ENCODE data around the gene DHX58.

The DHX58 gene

GRCh38 chr17:42129109-42129837, 16.8 kb upstream of the DHX58 start:
- DNase-seq (ENCODE audit: low spot score) = no peak

GRCh38 chr17:42127414-42127813, 14.9 kb upstream of the DHX58 start:
- DNase-seq (ENCODE audit: low spot score) = no peak

GRCh38 chr17:42126836-42127235, 14.3 kb upstream of the DHX58 start:
- DNase-seq (ENCODE audit: low spot score) = no peak

- DNase-seq (ENCODE audit: low spot score) = no peak
Measured at GRCh38 chr17:42125565-42125964, 13.1 kb upstream of the DHX58 start.

- no peak for DNase-seq (ENCODE audit: low spot score)
Measured at GRCh38 chr17:42124256-42124655, 11.7 kb upstream of the DHX58 start.

- DNase-seq (ENCODE audit: low spot score) = no peak
Measured at GRCh38 chr17:42122371-42123303, 10.1 kb upstream of the DHX58 start, which contains the start of gene HSPB9. TSS of gene HSPB9 (plus strand) at chr17:42122804. CDS start at chr17:42122851, 47 bp downstream.

- peak; percentile 90 for DNase-seq (ENCODE audit: low spot score)
Measured at GRCh38 chr17:42120770-42121769, 8.6 kb upstream of the DHX58 start, which contains the start of gene KAT2A. TSS of gene KAT2A (minus strand) at chr17:42121367. CDS start at chr17:42121304, 63 bp downstream.

- no peak for DNase-seq (ENCODE audit: low spot score)
Measured at GRCh38 chr17:42120161-42120769, 7.8 kb upstream of the DHX58 start.

- DNase-seq (ENCODE audit: low spot score) = no peak
Measured at GRCh38 chr17:42119301-42119700, 6.8 kb upstream of the DHX58 start.

GRCh38 chr17:42118545-42118944, 6.0 kb upstream of the DHX58 start:
- peak; percentile 59 for DNase-seq (ENCODE audit: low spot score)

GRCh38 chr17:42118126-42118510, 5.6 kb upstream of the DHX58 start:
- no peak for DNase-seq (ENCODE audit: low spot score)

GRCh38 chr17:42117397-42118125, 5.0 kb upstream of the DHX58 start:
- no peak for DNase-seq (ENCODE audit: low spot score)

- DNase-seq (ENCODE audit: low spot score) = peak; percentile 79
Measured at GRCh38 chr17:42116705-42117396, 4.3 kb upstream of the DHX58 start.

- no peak for DNase-seq (ENCODE audit: low spot score)
Measured at GRCh38 chr17:42114118-42114517, 1.6 kb upstream of the DHX58 start.

- no peak for DNase-seq (ENCODE audit: low spot score)
Measured at GRCh38 chr17:42113293-42114069, 967 bp upstream of the DHX58 start.

- DNase-seq (ENCODE audit: low spot score) = no peak
Measured at GRCh38 chr17:42111871-42112551, 503 bp downstream of the DHX58 start.

- no peak for DNase-seq (ENCODE audit: low spot score)
Measured at GRCh38 chr17:42111265-42111636, 1.3 kb downstream of the DHX58 start.
